H1 (cell line): Measurements from ENCODE around the gene CLDN9.

Source experiments
- BACH1 ChIP-seq: IDR thresholded peaks from 2 replicates; pipeline ENCODE4 v1.6.1; 2012; ENCODE audit warnings: low read length, improper control_type of control experiment
- CHD2 ChIP-seq: IDR thresholded peaks from 2 replicates; pipeline ENCODE4 v1.6.1; 2012; ENCODE audit warnings: low read length, improper control_type of control experiment
- CTCF ChIP-seq, 3 experiments: IDR thresholded peaks; 1 replicate in 2 of 3; 2 replicates in 1 of 3; pipeline versions ENCODE4 v1.5.1 to v1.6.1; 2011; ENCODE audit warnings: low read length in 3 of 3, mild to moderate bottlenecking in 3 of 3, inconsistent platforms in 2 of 3, low read depth in 1 of 3, moderate library complexity in 1 of 3; ENCODE audit not compliant: insufficient read depth in 1 of 3; ENCODE audit errors: control extremely low read depth in 1 of 3
- EP300 ChIP-seq, 2 experiments: IDR thresholded peaks; 1 replicate in 1 of 2; 2 replicates in 1 of 2; pipeline ENCODE4 v1.6.1; 2011 to 2012; ENCODE audit warnings: low read depth in 2 of 2, low read length in 2 of 2, mild to moderate bottlenecking in 2 of 2, borderline replicate concordance in 1 of 2, inconsistent platforms in 1 of 2, moderate library complexity in 1 of 2
- EZH2 ChIP-seq: fragments of 200-600 bp; sonication (generic); IDR thresholded peaks from 2 replicates; pipeline ENCODE4 v1.7.1; 2012; ENCODE audit warnings: low read depth, mild to moderate bottlenecking, moderate library complexity, low read length, inconsistent platforms; ENCODE audit not compliant: severe bottlenecking

- TF ChIP-seq CTCF (IDR thresholded peaks at IDR 0.05; ENCODE audit: control extremely low read depth in 1 of 3, insufficient read depth in 1 of 3, low read depth in 1 of 3, low read length in 3 of 3), result peak; percentile 5 to 65 (median 47)
- no peak for TF ChIP-seq EP300 (IDR thresholded peaks at IDR 0.05; ENCODE audit: borderline replicate concordance in 1 of 2, low read depth in 2 of 2, low read length in 2 of 2)
- TF ChIP-seq BACH1, result no peak
- no peak for TF ChIP-seq EZH2
- TF ChIP-seq CHD2, result no peak
Measured at GRCh38 chr16:3058139-3059030, 45.7 kb downstream of the CLDN9 start.
